GM12891 (cell line): Measurements from ENCODE around the gene FNDC3B.

ENCODE experiments used
- POLR2A ChIP-seq: IDR thresholded peaks from 2 replicates; pipeline ENCODE4 v1.6.1; 2011; ENCODE audit warnings: low read depth, low read length, control low read depth
- POLR2AphosphoS5 ChIP-seq: IDR thresholded peaks from 2 replicates; pipeline ENCODE4 v1.6.1; 2011; ENCODE audit warnings: low read depth, low read length, control low read depth

- TF ChIP-seq POLR2A (no peak), POLR2AphosphoS5 (no peak)
Measured at GRCh38 chr3:172012775-172013174, 26.6 kb upstream of the FNDC3B start.
